ENCODE data around the gene ST6GAL1. TPM values are rescaled to one million over a fixed set of nuclear protein-coding genes. Genes with fewer than 3 reads are reported as not detected.

The ST6GAL1 gene
- total and polyA plus RNA-seq, 10 of the 15 experiments (the other 5 are each of a cell fraction or from before 2014, with no cell fraction given), result 74.2 to 248 (median 149) TPM

DNA sequence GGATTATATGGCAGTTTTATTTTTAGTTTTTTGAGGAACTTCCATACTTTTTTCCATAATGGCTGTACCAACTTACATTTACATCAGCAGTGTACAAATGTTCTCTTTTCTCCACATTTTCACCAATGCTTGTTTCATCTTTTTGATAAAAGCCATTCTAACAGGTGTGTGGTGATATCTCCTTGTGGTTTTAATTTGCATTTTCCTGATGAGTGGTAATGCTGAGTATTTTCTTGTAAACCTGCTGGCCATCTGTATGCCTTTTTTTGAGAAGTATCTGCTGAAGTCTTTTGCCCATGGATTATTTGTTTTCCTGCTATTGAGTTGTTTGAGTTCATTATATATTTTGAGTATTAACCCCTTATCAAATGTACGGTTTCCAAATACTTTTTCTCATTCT is 158.4 kb downstream of the ST6GAL1 start (continued):
- TF ChIP-seq, protein P1, sequence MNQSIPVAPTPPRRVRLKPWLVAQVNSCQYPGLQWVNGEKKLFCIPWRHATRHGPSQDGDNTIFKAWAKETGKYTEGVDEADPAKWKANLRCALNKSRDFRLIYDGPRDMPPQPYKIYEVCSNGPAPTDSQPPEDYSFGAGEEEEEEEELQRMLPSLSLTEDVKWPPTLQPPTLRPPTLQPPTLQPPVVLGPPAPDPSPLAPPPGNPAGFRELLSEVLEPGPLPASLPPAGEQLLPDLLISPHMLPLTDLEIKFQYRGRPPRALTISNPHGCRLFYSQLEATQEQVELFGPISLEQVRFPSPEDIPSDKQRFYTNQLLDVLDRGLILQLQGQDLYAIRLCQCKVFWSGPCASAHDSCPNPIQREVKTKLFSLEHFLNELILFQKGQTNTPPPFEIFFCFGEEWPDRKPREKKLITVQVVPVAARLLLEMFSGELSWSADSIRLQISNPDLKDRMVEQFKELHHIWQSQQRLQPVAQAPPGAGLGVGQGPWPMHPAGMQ (IDR thresholded peaks at IDR 0.05; ENCODE audit: borderline replicate concordance), result no peak
- no peak for TF ChIP-seq SMARCA5 (IDR thresholded peaks at IDR 0.05)

DNA sequence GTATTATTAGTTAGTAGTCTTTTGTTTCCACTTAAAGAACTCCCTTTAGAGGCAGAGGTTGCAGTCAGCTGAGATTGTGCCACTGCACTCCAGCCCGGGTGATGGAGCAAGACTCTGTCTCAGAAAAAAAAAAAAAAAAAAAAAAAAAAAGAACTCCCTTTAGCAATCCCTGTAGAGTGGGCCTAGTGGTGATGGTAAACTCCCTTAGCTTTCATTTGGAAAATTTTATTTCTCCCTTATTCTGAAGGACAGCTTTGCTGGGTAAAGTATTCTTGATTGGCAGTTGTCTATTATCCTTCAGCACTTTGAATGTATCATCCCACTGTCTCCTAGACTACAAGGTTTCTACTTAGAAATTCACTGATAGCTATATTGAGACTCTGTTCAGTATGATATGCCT is 163.0 kb downstream of the ST6GAL1 start:
- SMC1A ChIA-PET (ENCODE audit: uncharacterized antibody, unreplicated experiment), result interaction anchor here (0.6 to 1.3 kb wide), 3 partner anchors 9 to 301 kb away, joined by 3 to 5 read pairs (median 3); no protein-coding TSS in a partner anchor
- intact Hi-C loops (cut with micrococcal nuclease; ENCODE audit: unreplicated experiment) (no loop called here), in situ Hi-C loops (cut with MboI) (no loop called here)
- DNase-seq (ENCODE audit: low read depth, low spot score) (no peak), ATAC-seq (no peak), FAIRE-seq (no peak)
- Histone ChIP-seq H4K20me1 (ENCODE audit: control insufficient read depth, insufficient read depth) (no peaks in the 10 kb centered on the region), H3K27ac (ENCODE audit: control insufficient read depth, insufficient read depth) (no peak overlapping the region), H2AFZ (ENCODE audit: control insufficient read depth, low read depth, low read length) (no peak overlapping the region), H3K4me1 (ENCODE audit: control insufficient read depth, insufficient read depth, low read length) (no peaks in the 10 kb centered on the region), H3K36me3 (ENCODE audit: control insufficient read depth in 2 of 2, insufficient read depth in 2 of 2, low read length in 1 of 2) (no peaks in the 10 kb centered on the region), H3K4me3 (no peak overlapping the region), H3K9ac (ENCODE audit: control insufficient read depth, insufficient read depth, low read length) (no peak overlapping the region), H3K9me3 (replicated peaks; ENCODE audit: control insufficient read depth, insufficient read depth, low read length) (peaks cover 5% of the 10 kb centered on the region), H3K79me2 (ENCODE audit: control insufficient read depth, insufficient read depth, low read length) (no peaks in the 10 kb centered on the region), H3K27me3 (replicated peaks in 1 of 2; ENCODE audit: control insufficient read depth in 2 of 2, insufficient read depth in 2 of 2, low read length in 1 of 2) (no peaks in the 10 kb centered on the region), H3K4me2 (ENCODE audit: control insufficient read depth, insufficient read depth) (no peak overlapping the region)
- BruUV-seq (replicated peaks), result no TSS peak
- POLR2A ChIA-PET, result interaction anchor here (0.6 kb wide), 1 partner anchor 127 kb away, joined by 3 read pairs; no protein-coding TSS in a partner anchor
- 80% methylated on average over 1 of the region's 1 CpG for WGBS (ENCODE audit: insufficient coverage, insufficient replicate concordance, low lambda C conversion rate, missing lambda C conversion rate)
- CTCF ChIA-PET, result interaction anchor here (0.8 to 3.0 kb wide), 5 partner anchors 12 to 72 kb away, joined by 3 to 17 read pairs (median 5); no protein-coding TSS in a partner anchor
- RAD21 ChIA-PET (ENCODE audit: unreplicated experiment), result interaction anchor here (0.6 to 0.7 kb wide), 2 partner anchors 130 to 1414 kb away, joined by 3 read pairs; no protein-coding TSS in a partner anchor
- TF ChIP-seq NR2C1 (IDR thresholded peaks at IDR 0.05) (no peak), STAT1 (conservative IDR thresholded peaks at IDR 0.05) (no peak), SP1 (IDR thresholded peaks at IDR 0.05; ENCODE audit: low read depth, low read length) (no peak), SPI1 (IDR thresholded peaks at IDR 0.05; ENCODE audit: borderline replicate concordance, insufficient read depth, low read depth, low read length) (no peak)
- TF ChIP-seq, protein P2, sequence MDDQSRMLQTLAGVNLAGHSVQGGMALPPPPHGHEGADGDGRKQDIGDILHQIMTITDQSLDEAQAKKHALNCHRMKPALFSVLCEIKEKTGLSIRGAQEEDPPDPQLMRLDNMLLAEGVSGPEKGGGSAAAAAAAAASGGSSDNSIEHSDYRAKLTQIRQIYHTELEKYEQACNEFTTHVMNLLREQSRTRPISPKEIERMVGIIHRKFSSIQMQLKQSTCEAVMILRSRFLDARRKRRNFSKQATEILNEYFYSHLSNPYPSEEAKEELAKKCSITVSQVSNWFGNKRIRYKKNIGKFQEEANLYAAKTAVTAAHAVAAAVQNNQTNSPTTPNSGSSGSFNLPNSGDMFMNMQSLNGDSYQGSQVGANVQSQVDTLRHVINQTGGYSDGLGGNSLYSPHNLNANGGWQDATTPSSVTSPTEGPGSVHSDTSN (IDR thresholded peaks at IDR 0.05; ENCODE audit: insufficient replicate concordance, low read depth, low read length), result no peak
- TF ChIP-seq, protein P3, sequence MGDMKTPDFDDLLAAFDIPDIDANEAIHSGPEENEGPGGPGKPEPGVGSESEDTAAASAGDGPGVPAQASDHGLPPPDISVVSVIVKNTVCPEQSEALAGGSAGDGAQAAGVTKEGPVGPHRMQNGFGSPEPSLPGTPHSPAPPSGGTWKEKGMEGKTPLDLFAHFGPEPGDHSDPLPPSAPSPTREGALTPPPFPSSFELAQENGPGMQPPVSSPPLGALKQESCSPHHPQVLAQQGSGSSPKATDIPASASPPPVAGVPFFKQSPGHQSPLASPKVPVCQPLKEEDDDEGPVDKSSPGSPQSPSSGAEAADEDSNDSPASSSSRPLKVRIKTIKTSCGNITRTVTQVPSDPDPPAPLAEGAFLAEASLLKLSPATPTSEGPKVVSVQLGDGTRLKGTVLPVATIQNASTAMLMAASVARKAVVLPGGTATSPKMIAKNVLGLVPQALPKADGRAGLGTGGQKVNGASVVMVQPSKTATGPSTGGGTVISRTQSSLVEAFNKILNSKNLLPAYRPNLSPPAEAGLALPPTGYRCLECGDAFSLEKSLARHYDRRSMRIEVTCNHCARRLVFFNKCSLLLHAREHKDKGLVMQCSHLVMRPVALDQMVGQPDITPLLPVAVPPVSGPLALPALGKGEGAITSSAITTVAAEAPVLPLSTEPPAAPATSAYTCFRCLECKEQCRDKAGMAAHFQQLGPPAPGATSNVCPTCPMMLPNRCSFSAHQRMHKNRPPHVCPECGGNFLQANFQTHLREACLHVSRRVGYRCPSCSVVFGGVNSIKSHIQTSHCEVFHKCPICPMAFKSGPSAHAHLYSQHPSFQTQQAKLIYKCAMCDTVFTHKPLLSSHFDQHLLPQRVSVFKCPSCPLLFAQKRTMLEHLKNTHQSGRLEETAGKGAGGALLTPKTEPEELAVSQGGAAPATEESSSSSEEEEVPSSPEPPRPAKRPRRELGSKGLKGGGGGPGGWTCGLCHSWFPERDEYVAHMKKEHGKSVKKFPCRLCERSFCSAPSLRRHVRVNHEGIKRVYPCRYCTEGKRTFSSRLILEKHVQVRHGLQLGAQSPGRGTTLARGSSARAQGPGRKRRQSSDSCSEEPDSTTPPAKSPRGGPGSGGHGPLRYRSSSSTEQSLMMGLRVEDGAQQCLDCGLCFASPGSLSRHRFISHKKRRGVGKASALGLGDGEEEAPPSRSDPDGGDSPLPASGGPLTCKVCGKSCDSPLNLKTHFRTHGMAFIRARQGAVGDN (IDR thresholded peaks at IDR 0.05), result no peak

All from GM12878 (cell line).